K562 (cell line): ENCODE measurements around the gene HIPK1. TPM values are rescaled to one million over a fixed set of nuclear protein-coding genes. Genes with fewer than 3 reads are reported as not detected.

Experiments
- CBX5 ChIP-seq: IDR thresholded peaks from 2 replicates; pipeline ENCODE4 v1.6.1; 2014; ENCODE audit warnings: low read depth, borderline replicate concordance
- CREB1 ChIP-seq, 2 experiments: sonication (generic) in 1 of 2; formaldehyde crosslinking in 1 of 2; IDR thresholded peaks; 2 replicates each; pipeline versions ENCODE4 v1.6.1 to v1.8.0; 2012 to 2022; ENCODE audit warnings: inconsistent platforms in 1 of 2, mild to moderate bottlenecking in 1 of 2, missing genetic modification reagents in 1 of 2, moderate library complexity in 1 of 2
- JUN ChIP-seq, 2 experiments: sonication (generic) in 1 of 2; formaldehyde crosslinking in 1 of 2; IDR thresholded peaks; 2 replicates each; pipeline versions ENCODE4 v1.6.1 to v1.8.0; 2012 to 2022; ENCODE audit warnings: borderline replicate concordance in 2 of 2, mild to moderate bottlenecking in 2 of 2, improper control_type of control experiment in 1 of 2, low read depth in 1 of 2, low read length in 1 of 2, missing genetic modification reagents in 1 of 2
- KLF6 ChIP-seq: fragments of 250-450 bp; sonication (Bioruptor Pico); IDR thresholded peaks from 2 replicates; pipeline ENCODE4 v1.4.0; 2020; ENCODE audit warnings: mild to moderate bottlenecking, moderate library complexity, borderline replicate concordance
- LARP7 ChIP-seq: fragments of 450-650 bp; IDR thresholded peaks from 2 replicates; pipeline ENCODE4 v1.6.1; 2016
- MCM5 ChIP-seq: fragments of 450-650 bp; IDR thresholded peaks from 2 replicates; pipeline ENCODE4 v1.6.1; 2016; ENCODE audit warnings: low read depth
- NCOA4 ChIP-seq: fragments of 450-650 bp; IDR thresholded peaks from 2 replicates; pipeline ENCODE4 v1.6.1; 2018; ENCODE audit warnings: mild to moderate bottlenecking; ENCODE audit not compliant: partially characterized antibody
- PHF20 ChIP-seq: fragments of 450-650 bp; IDR thresholded peaks from 2 replicates; pipeline ENCODE4 v1.6.1; 2018; ENCODE audit not compliant: partially characterized antibody
- PHTF2 ChIP-seq: fragments of 250-450 bp; sonication (Bioruptor Pico); IDR thresholded peaks from 2 replicates; pipeline ENCODE4 v1.5.0; 2021; ENCODE audit warnings: mild to moderate bottlenecking
- SMAD1 ChIP-seq: fragments of 150-350 bp; IDR thresholded peaks from 2 replicates; pipeline ENCODE4 v1.6.1; 2014; ENCODE audit warnings: low read length, low read depth; ENCODE audit not compliant: partially characterized antibody
- STAT5A ChIP-seq: IDR thresholded peaks from 2 replicates; pipeline ENCODE4 v1.6.1; 2012; ENCODE audit warnings: low read length, inconsistent platforms, borderline replicate concordance
- TOE1 ChIP-seq, 2 experiments: fragments of 450-650 bp in 1 of 2; sonication (generic) in 1 of 2; formaldehyde crosslinking in 1 of 2; IDR thresholded peaks; 2 replicates each; pipeline versions ENCODE4 v1.7.1 to v1.8.0; 2016 to 2022; ENCODE audit warnings: borderline replicate concordance in 2 of 2, mild to moderate bottlenecking in 2 of 2, antibody characterized with exemption in 1 of 2, inconsistent platforms in 1 of 2, low read depth in 1 of 2, missing genetic modification reagents in 1 of 2, moderate library complexity in 1 of 2
- U2AF2 ChIP-seq: fragments of 200-400 bp; formaldehyde crosslinking; optimal IDR thresholded peaks from 2 replicates; pipeline ENCODE3; 2017; ENCODE audit warnings: low read depth, mild to moderate bottlenecking, low read length
- ZNF274 ChIP-seq: IDR thresholded peaks from 2 replicates; pipeline ENCODE4 v1.6.1; 2011; ENCODE audit warnings: low read depth, mild to moderate bottlenecking, low read length, moderate library complexity, borderline replicate concordance
- polyA plus RNA-seq, 8 experiments: library from polyadenylated mRNA; depleted of rRNA in 4 of 8; stranded (reverse) in 5 of 8; unstranded in 3 of 8; fragments of >200 nt; fragmentation: Nextera tagmentation in 2 of 8; fragmentation: Illumina TruSeq in 1 of 8; extraction: Ambion mirVana in 2 of 8; extraction: Trizol in 1 of 8; gene quantifications; 2 replicates each; pipeline versions ENCODE4 v1.2.1 to v1.2.3, GENCODE V29; 2011 to 2014; ENCODE audit warnings: inconsistent platforms in 1 of 8, missing spikeins in 1 of 8
- total RNA-seq, 7 experiments: library from RNA; depleted of rRNA in 6 of 7; stranded (reverse); fragments of >200 nt in 6 of 7; fragmentation: Illumina TruSeq in 2 of 7; extraction: Trizol in 2 of 7; gene quantifications; 2 replicates each; pipeline versions ENCODE4 v1.2.1 to v1.2.3, GENCODE V29; 2011 to 2021; ENCODE audit warnings: low replicate concordance in 1 of 7
- TF ChIP-seq, protein P1 (sequence below): sonication (generic); IDR thresholded peaks from 2 replicates; pipeline ENCODE4 v1.6.1; 2016
- TF ChIP-seq, protein P2 (sequence below), 2 experiments: fragments of 450-650 bp; conservative IDR thresholded peaks; 2 replicates each; pipeline ENCODE4 v1.6.1; 2017; ENCODE audit warnings: mild to moderate bottlenecking in 2 of 2, moderate library complexity in 2 of 2
- TF ChIP-seq, protein P3 (sequence below): fragments of 250-450 bp; sonication (Bioruptor Pico); IDR thresholded peaks from 2 replicates; pipeline ENCODE4 v1.4.0; 2020; ENCODE audit warnings: mild to moderate bottlenecking
- TF ChIP-seq, protein P4 (sequence below): sonication (generic); formaldehyde crosslinking; IDR thresholded peaks from 2 replicates; pipeline ENCODE4 v1.8.0; 2022; ENCODE audit warnings: mild to moderate bottlenecking, low read depth, missing genetic modification reagents

HIPK1 gene
- total and polyA plus RNA-seq, 9 of the 15 experiments (the other 6 are each of a cell fraction or from before 2014, with no cell fraction given): 10.0 to 57.9 (median 29.6) TPM

DNA sequence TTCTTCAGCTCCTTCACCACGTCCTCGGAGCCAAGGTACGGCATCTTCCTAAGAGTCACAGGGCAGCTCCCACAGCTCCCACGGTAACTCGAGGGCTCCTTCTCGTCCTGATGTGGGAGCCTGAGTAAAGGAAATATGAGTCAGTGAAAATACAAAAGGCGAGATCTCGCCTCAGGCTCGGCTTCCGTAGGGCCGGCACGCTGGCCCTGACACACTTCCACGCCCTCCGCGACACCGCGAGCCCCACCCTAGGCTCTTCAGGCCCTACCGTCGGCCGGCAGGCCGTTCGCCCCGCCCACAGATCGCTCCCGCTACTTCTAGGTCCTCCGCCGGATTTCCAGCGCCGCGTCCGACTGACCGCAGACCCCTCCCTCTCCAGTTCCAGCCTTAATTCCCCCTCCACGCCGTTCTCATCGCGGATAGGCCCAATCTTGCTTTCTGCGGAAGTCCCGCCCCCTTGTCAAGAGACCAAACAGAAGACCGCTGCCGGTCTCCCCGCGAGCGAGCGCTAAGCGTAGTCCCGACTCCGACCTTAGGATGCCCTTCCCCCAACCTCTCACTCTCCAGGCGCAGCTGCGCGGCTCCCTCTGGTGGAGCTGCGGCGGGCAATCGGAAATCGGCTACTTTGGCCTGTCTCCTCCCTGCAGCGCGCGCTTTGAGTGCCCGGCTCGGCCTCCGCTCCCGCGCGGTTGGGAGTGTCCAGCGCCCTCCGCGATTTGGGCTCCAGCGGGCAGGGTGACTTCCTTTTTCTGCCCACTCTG is 24.3 kb upstream of the HIPK1 start, which contains the start of the genes AP4B1 and DCLRE1B (continued):
- no peak; the same call in none of the 2 replicates for TF ChIP-seq CREB1 (IDR thresholded peaks at IDR 0.05)
- TF ChIP-seq CREB1 (CRISPR knock-in tag; IDR thresholded peaks at IDR 0.05): peak; percentile 81
- TF ChIP-seq ZNF274: no peak
- peak; percentile 80 for TF ChIP-seq NCOA4
- TF ChIP-seq, protein P1, sequence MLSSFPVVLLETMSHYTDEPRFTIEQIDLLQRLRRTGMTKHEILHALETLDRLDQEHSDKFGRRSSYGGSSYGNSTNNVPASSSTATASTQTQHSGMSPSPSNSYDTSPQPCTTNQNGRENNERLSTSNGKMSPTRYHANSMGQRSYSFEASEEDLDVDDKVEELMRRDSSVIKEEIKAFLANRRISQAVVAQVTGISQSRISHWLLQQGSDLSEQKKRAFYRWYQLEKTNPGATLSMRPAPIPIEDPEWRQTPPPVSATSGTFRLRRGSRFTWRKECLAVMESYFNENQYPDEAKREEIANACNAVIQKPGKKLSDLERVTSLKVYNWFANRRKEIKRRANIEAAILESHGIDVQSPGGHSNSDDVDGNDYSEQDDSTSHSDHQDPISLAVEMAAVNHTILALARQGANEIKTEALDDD: peak; percentile 17; the same call in 1 of the 2 replicates
- TF ChIP-seq, protein P2, sequence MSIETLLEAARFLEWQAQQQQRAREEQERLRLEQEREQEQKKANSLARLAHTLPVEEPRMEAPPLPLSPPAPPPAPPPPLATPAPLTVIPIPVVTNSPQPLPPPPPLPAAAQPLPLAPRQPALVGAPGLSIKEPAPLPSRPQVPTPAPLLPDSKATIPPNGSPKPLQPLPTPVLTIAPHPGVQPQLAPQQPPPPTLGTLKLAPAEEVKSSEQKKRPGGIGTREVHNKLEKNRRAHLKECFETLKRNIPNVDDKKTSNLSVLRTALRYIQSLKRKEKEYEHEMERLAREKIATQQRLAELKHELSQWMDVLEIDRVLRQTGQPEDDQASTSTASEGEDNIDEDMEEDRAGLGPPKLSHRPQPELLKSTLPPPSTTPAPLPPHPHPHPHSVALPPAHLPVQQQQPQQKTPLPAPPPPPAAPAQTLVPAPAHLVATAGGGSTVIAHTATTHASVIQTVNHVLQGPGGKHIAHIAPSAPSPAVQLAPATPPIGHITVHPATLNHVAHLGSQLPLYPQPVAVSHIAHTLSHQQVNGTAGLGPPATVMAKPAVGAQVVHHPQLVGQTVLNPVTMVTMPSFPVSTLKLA (conservative IDR thresholded peaks at IDR 0.05): peak; percentile 84 to 92
- peak; percentile 90 for TF ChIP-seq TOE1 (IDR thresholded peaks at IDR 0.05; ENCODE audit: borderline replicate concordance)
- TF ChIP-seq TOE1 (CRISPR knock-in tag; IDR thresholded peaks at IDR 0.05; ENCODE audit: borderline replicate concordance, low read depth): no peak
- peak; percentile 64 for TF ChIP-seq JUN (IDR thresholded peaks at IDR 0.05; ENCODE audit: borderline replicate concordance, low read depth, low read length)
- peak; percentile 40; the same call in 1 of the 2 replicates for TF ChIP-seq JUN (CRISPR knock-in tag; IDR thresholded peaks at IDR 0.05; ENCODE audit: borderline replicate concordance)
- TF ChIP-seq KLF6 (CRISPR knock-in tag): peak; percentile 45; the same call in 1 of the 2 replicates
- peak; percentile 84 for TF ChIP-seq PHF20
- TF ChIP-seq, protein P3, sequence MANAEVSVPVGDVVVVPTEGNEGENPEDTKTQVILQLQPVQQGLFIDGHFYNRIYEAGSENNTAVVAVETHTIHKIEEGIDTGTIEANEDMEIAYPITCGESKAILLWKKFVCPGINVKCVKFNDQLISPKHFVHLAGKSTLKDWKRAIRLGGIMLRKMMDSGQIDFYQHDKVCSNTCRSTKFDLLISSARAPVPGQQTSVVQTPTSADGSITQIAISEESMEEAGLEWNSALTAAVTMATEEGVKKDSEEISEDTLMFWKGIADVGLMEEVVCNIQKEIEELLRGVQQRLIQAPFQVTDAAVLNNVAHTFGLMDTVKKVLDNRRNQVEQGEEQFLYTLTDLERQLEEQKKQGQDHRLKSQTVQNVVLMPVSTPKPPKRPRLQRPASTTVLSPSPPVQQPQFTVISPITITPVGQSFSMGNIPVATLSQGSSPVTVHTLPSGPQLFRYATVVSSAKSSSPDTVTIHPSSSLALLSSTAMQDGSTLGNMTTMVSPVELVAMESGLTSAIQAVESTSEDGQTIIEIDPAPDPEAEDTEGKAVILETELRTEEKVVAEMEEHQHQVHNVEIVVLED (CRISPR knock-in tag): peak; percentile 77
- TF ChIP-seq MCM5: no peak
- no peak; the same call in 1 of the 2 replicates for TF ChIP-seq LARP7
- TF ChIP-seq STAT5A: 0 out of 2 replicates have a peak, but pooled peaks have one; percentile 39
- no peak for TF ChIP-seq CBX5
- TF ChIP-seq PHTF2 (CRISPR knock-in tag): peak; percentile 11; the same call in 1 of the 2 replicates
- TF ChIP-seq SMAD1: peak; percentile 73
- no peak for TF ChIP-seq U2AF2
- TF ChIP-seq, protein P4, sequence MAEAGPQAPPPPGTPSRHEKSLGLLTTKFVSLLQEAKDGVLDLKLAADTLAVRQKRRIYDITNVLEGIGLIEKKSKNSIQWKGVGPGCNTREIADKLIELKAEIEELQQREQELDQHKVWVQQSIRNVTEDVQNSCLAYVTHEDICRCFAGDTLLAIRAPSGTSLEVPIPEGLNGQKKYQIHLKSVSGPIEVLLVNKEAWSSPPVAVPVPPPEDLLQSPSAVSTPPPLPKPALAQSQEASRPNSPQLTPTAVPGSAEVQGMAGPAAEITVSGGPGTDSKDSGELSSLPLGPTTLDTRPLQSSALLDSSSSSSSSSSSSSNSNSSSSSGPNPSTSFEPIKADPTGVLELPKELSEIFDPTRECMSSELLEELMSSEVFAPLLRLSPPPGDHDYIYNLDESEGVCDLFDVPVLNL: peak; percentile 94
